Endodermal cell (in vitro differentiated cells): ENCODE results near the gene CFAP70. TPM values are rescaled to one million over a fixed set of nuclear protein-coding genes. Genes with fewer than 3 reads are reported as not detected.

Experiments used
- DNase-seq: peaks from one replicate; pipeline ENCODE4 v3.0.0-alpha.2; 2017
- H3K27ac ChIP-seq: 2 replicates; pipeline ENCODE4 v1.5.1; 2013; ENCODE audit warnings: mild to moderate bottlenecking, low read depth, low read length, moderate library complexity
- H3K27me3 ChIP-seq: 2 replicates; pipeline ENCODE4 v1.6.1; 2013; ENCODE audit warnings: mild to moderate bottlenecking, low read length, moderate library complexity; ENCODE audit not compliant: insufficient read depth, control insufficient read depth, poor library complexity, severe bottlenecking
- H3K36me3 ChIP-seq: 2 replicates; pipeline ENCODE4 v1.7.0; 2013; ENCODE audit warnings: mild to moderate bottlenecking, low read length, moderate library complexity; ENCODE audit not compliant: control insufficient read depth, insufficient read depth
- H3K4me1 ChIP-seq: one replicate; pipeline ENCODE4 v1.7.0; 2013; ENCODE audit warnings: low read length; ENCODE audit not compliant: control insufficient read depth, insufficient read depth
- H3K4me3 ChIP-seq: 2 replicates; pipeline ENCODE4 v1.5.1; 2013; ENCODE audit warnings: mild to moderate bottlenecking, low read length, moderate library complexity
- H3K9ac ChIP-seq: 2 replicates; pipeline ENCODE4 v1.6.1; 2013; ENCODE audit warnings: mild to moderate bottlenecking, low read length, moderate library complexity; ENCODE audit not compliant: poor library complexity, severe bottlenecking; ENCODE audit errors: extremely low read depth
- H3K9me3 ChIP-seq: 2 replicates; pipeline ENCODE4 v1.6.1; 2013; ENCODE audit warnings: mild to moderate bottlenecking, low read length, moderate library complexity; ENCODE audit not compliant: control insufficient read depth
- H3K27ac Mint-ChIP-seq: 2 replicates; pipeline ENCODE4 v1.8.0; 2020; ENCODE audit warnings: mixed read lengths
- H3K27me3 Mint-ChIP-seq: 2 replicates; pipeline ENCODE4 v1.8.0; 2021; ENCODE audit warnings: mild to moderate bottlenecking, mixed read lengths; ENCODE audit not compliant: insufficient read depth
- H3K36me3 Mint-ChIP-seq: 2 replicates; pipeline ENCODE4 v1.8.0; 2020; ENCODE audit warnings: low read depth, mixed read lengths
- H3K4me1 Mint-ChIP-seq: 2 replicates; pipeline ENCODE4 v1.8.0; 2020; ENCODE audit warnings: mixed read lengths
- H3K4me3 Mint-ChIP-seq: 2 replicates; pipeline ENCODE4 v1.8.0; 2020; ENCODE audit warnings: mild to moderate bottlenecking, moderate library complexity, mixed read lengths
- H3K9me3 Mint-ChIP-seq: 2 replicates; pipeline ENCODE4 v1.8.0; 2020; ENCODE audit warnings: mild to moderate bottlenecking, mixed read lengths
- CTCF ChIP-seq: fragments of 200-600 bp; sonication (generic); conservative IDR thresholded peaks from 2 replicates; pipeline ENCODE4 v1.5.0; 2021; ENCODE audit warnings: antibody characterized with exemption, mild to moderate bottlenecking
- WGBS, 2 experiments: methylation state at CpG; one replicate each; pipeline versions ENCODE4 v1.1.5 to v1.1.7; 2013; ENCODE audit warnings: missing lambda C conversion rate in 2 of 2, mixed read lengths in 1 of 2; ENCODE audit not compliant: insufficient coverage in 1 of 2, insufficient read length in 1 of 2; 5-methylcytosine and 5-hydroxymethylcytosine counted together
- total RNA-seq, 2 donors: library from RNA; stranded (reverse); fragmentation: NEBNext Ultra II Directional in 1 of 2; extraction: Animal tissue kit (Norgen Biotek cat#: 25700) in 1 of 2; gene quantifications; 2 replicates in 1 of 2; 3 replicates in 1 of 2; pipeline ENCODE4 v1.2.1, GENCODE V29; 2021

CFAP70 gene
- total RNA-seq, 2 donors from 2014 or later: 0.58 to 0.77 TPM

GRCh38 chr10:73211106-73211811, 147.4 kb downstream of the CFAP70 start:
- TF ChIP-seq CTCF: no peak
- no peak overlapping the region for H3K27ac ChIP-seq
- no peak overlapping the region for H3K4me3 Mint-ChIP-seq
- peaks cover 14% of the 10 kb centered on the region for H3K36me3 ChIP-seq
- no peaks in the 10 kb centered on the region for H3K4me1 ChIP-seq
- no peaks in the 10 kb centered on the region for H3K27me3 ChIP-seq
- WGBS, 2 experiments: 85% methylated on average over 4 of the region's 4 CpGs; no CpG with 5 or more reads in 1 of the 2 experiments
- H3K9ac ChIP-seq: no peak overlapping the region
- H3K4me3 ChIP-seq: no peak overlapping the region
- H3K36me3 Mint-ChIP-seq: peaks cover 60% of the 10 kb centered on the region
- no peaks in the 10 kb centered on the region for H3K4me1 Mint-ChIP-seq
- H3K27ac Mint-ChIP-seq: no peak overlapping the region
- peaks cover 15% of the 10 kb centered on the region for H3K9me3 Mint-ChIP-seq
- no peak for DNase-seq
- no peaks in the 10 kb centered on the region for H3K27me3 Mint-ChIP-seq
- peaks cover 16% of the 10 kb centered on the region for H3K9me3 ChIP-seq

- Mint-ChIP-seq H3K27ac (no peak overlapping the region), H3K4me1 (no peaks in the 10 kb centered on the region), H3K4me3 (no peak overlapping the region), H3K27me3 (no peaks in the 10 kb centered on the region), H3K36me3 (peaks cover 63% of the 10 kb centered on the region), H3K9me3 (peaks cover 22% of the 10 kb centered on the region)
- H3K9me3 ChIP-seq: peaks cover 23% of the 10 kb centered on the region
- H3K4me3 ChIP-seq: no peak overlapping the region
- no peaks in the 10 kb centered on the region for H3K4me1 ChIP-seq
- TF ChIP-seq CTCF: no peak
- 92 to 94% methylated on average over 3 of the region's 3 CpGs for WGBS, 2 experiments
- no peaks in the 10 kb centered on the region for H3K27me3 ChIP-seq
- no peak for DNase-seq
- no peak overlapping the region for H3K27ac ChIP-seq
- no peak overlapping the region for H3K9ac ChIP-seq
- peaks cover 14% of the 10 kb centered on the region for H3K36me3 ChIP-seq
Measured at GRCh38 chr10:73210395-73211105, 148.1 kb downstream of the CFAP70 start.

GRCh38 chr10:73209705-73210104, 149.0 kb downstream of the CFAP70 start:
- Histone ChIP-seq H3K27ac (no peak overlapping the region), H3K27me3 (no peaks in the 10 kb centered on the region), H3K4me1 (no peaks in the 10 kb centered on the region), H3K9me3 (peaks cover 30% of the 10 kb centered on the region), H3K4me3 (no peak overlapping the region), H3K9ac (no peak overlapping the region), H3K36me3 (peaks cover 19% of the 10 kb centered on the region)
- H3K4me3 Mint-ChIP-seq: no peak overlapping the region
- H3K36me3 Mint-ChIP-seq: peaks cover 68% of the 10 kb centered on the region
- H3K27me3 Mint-ChIP-seq: no peaks in the 10 kb centered on the region
- H3K4me1 Mint-ChIP-seq: no peaks in the 10 kb centered on the region
- no peak for TF ChIP-seq CTCF
- WGBS, 2 experiments: 97 to 100% methylated on average over 1 of the region's 1 CpG
- DNase-seq: no peak
- no peak overlapping the region for H3K27ac Mint-ChIP-seq
- peaks cover 28% of the 10 kb centered on the region for H3K9me3 Mint-ChIP-seq
